Islet of Langerhans (tissue), 1 donor: Measurements from ENCODE around the gene CTDNEP1.

ENCODE experiments used
- FAIRE-seq: peaks from one replicate; lab custom pipeline; 2011; peaks lifted over from hg19 to GRCh38; lab: Jason Lieb, UNC

The CTDNEP1 gene

DNA sequence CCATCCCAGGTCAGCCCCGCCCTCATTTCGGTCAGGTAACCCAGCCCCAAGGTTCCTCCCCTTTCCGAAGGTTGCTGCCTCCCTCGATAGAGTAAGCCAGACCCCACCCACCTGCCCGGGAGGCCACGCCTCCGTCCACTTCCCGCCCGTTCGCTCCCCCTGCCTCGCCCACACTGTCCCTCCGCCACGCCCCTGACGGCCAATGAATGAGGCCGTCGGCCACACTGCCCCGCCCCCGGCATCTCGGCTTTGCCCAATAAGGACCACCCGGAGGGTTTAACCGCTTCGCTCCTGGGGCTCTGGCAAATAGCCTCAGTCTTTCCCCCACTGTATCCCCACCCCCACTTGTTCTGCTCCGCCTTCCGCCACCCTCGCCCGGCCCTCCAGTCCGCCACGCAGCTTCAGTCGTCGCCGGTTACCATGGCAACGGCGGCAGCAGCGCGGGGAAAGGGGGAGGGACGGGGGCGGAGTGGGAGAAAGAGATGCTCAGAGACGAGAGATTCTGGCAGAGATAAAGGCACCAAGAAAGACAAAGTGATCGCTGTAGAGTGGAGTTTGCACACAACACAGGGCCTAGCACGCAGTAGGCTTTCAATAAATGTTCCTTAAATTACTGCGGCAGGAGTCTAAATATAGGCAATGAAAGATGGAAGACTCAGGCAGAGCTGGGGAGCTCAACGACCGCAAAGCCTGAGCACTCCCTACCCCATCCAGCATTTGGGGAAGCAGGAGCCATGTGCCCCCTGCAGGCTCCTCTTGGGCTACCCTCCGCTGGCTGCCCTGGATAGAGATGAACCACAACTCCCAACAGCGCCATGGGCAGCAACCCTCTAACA, 37.0 kb downstream of the CTDNEP1 start:
- no peak for FAIRE-seq

GRCh38 chr17:7213895-7214299, 37.6 kb downstream of the CTDNEP1 start:
- peak; percentile 45 for FAIRE-seq

DNA sequence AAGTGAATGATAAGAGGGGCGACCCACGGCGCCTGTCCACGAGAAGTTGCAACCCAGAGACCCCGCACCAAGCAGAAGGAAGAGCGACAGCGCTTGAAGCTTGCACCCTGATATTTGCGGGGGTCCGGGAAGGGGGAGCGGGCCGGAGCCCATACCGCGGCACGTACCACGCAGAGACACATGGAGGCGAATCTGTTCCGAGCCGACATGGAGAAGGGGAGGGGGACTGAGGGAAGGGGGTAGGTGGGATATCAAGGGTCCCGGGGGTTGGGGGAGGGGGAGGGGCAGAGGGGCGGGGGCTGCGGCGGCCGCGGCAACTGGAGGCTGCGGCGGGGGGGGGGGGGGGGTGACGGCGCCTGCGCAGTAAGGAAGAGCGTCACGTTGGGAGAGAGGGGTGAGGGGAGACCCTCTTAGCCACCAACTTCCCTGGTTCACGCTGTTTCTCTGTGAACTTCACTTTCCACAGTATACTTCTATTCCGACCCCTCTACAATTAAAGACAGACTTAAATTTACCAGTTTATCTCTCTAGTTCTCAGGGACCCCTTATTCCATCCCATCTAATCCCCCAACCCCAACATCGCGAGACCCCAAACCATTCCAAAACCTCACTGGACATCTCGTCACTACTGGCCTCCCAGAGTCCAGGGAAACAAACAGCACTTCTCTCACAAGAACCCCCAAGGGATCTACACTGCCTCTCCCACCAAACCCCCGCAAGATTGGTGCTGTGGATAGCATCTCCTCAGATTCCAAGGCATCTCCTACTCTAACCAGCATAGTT, 39.9 kb downstream of the CTDNEP1 start:
- no peak for FAIRE-seq

DNA sequence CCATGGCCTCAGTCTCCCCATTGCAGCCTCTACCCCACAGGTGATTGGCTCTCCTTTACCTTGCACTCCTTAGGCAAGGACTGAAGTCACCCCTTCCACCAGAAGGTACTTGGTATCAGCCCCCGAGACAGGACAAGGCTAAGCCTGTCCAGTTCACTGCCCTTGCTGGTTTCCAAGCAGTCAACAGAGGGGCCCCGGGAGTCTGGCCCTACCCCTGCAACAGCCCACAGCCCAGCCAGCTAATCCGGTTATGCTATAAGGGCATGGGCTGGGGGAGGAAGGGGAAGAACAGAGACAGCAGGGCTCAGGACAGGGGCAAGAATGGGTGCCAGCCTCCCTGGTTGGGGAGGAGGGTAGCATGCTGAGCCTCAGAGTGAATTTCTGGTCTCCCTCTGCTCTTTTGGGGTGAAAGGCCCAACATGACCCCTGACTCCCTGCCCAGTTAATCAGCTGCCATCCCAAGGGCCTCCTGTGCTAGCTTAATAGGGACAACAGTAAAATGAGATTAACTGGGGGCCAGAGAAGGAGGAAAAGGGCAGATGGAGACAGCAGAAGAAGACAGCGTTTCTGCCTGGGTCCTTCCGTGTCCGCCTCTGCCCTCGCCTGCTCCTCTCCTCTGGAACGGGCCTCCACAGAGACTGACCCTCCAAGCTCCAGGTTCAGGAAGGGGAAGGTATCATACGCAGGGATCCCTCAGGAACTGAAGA, 42.6 kb downstream of the CTDNEP1 start:
- FAIRE-seq = no peak

DNA sequence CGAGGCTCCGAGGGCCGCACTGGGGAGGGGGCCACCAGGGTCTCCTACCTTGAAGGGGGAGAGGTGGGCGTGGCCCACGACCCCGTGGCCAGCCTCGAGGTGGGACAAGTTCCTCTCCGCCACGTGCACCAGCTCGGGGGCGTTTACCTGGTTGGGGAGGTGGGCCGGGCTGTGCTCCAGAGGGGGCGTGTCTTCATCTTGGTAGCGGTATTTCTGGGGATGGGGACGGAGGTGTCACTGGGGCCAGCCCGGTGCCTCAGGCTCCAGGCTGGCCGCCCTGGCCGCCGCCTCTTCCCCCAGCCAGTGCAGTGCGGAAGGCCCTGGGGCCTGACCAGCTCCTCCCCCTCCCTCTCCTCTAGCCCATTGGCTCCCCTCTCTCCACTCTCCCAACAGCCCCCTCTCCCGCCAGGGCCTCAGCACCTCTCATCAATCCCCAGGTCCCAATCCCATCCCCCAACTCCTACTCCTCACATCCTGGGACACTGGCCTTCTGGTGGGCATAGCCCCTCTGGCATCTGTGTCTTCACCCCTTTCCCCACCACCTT, 43.4 kb downstream of the CTDNEP1 start:
- FAIRE-seq = no peak

GRCh38 chr17:7207120-7208001, 44.2 kb downstream of the CTDNEP1 start:
- FAIRE-seq = no peak

DNA sequence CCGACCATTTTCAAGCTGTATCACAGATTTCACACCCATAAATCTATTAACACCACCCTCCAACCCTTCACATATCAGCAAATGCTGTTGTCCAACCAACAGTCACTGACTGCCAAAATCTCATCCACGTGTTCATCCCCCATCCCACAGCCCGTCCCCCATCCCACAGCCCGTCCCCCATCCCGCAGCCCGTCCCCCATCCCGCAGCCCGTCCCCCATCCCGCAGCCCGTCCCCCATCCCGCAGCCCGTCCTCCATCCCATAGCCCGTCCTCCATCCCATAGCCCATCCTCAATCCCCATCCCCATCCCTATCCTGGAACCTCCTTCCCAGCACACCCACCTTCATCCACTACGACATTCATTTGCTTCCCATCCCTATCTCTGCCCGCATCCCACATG, 46.0 kb downstream of the CTDNEP1 start:
- FAIRE-seq = no peak

DNA sequence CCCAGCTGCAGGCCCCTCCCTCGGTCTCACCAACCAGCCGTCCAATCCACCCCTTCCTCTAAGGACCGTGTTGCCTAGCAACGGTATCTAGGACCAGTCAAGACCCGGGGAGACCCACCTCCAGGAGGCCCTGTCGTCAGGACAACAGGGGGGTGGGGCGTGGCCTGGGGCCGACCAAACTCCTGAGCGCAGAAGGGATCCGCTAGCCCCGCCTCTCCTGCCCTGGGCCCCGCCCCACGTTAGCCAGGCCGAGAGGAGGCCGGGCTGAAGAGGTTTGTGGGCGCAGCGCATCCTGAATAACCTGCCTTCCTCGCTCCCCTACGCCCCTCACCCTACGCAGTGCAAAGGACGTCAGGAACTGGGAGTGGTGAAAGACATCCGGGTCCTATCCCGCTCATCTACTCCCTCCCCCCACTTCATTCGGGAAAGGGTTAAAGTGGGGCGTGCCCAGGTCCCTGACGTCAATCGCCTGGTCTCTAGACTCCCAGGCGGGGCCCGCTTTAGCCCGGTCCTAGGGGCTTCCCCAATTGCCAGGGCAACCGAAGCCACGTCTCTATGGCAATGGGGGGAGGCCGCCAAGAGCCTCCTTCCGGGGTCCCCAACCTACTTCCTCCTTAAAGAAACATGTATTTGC, 46.6 kb downstream of the CTDNEP1 start:
- FAIRE-seq = peak; percentile 27

GRCh38 chr17:7204336-7204735, 47.2 kb downstream of the CTDNEP1 start:
- FAIRE-seq = no peak

DNA sequence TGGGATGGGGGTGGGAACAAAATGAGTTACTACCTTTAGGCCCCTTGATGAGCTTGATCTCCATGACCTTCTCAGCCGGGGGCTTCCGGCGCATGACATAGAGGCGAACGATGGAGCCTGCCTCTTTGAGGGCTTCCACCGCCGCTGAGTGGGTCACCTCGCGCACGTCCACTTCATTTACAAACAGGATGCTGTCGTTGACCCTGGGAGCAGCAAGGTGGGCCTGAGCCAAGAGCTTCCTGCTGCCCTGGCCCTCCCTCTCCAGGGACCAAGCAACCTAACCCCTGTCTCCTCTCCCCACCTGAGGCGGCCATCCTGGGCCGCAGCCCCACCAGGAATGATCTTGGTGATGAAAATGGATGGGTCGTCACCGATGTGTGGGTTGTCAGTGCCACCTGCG, 48.1 kb downstream of the CTDNEP1 start:
- no peak for FAIRE-seq

- no peak for FAIRE-seq
Observed at GRCh38 chr17:7196651-7197401, 54.7 kb downstream of the CTDNEP1 start.

GRCh38 chr17:7195971-7196370, 55.6 kb downstream of the CTDNEP1 start:
- no peak for FAIRE-seq
